ENCODE data around the gene C16orf46. TPM values are rescaled to one million over a fixed set of nuclear protein-coding genes. Genes with fewer than 3 reads are reported as not detected.
A peak's percentile ranks its signal among the peaks of the same experiment; 100 is the strongest.
"Not testable (repeated sequence)": the region's sequence is repeated elsewhere in the genome, so short reads cannot be mapped to it uniquely, and the experiment has no call there.

Gene C16orf46
- total RNA-seq, 4 donors from 2014 or later = 0.57 to 2.2 (median 0.81) TPM; not detected in 1

GRCh38 chr16:81112453-81112852 is 35.4 kb upstream of the C16orf46 start:
- 94% methylated on average over 4 of the region's 4 CpGs for WGBS
- TF ChIP-seq, protein P1, sequence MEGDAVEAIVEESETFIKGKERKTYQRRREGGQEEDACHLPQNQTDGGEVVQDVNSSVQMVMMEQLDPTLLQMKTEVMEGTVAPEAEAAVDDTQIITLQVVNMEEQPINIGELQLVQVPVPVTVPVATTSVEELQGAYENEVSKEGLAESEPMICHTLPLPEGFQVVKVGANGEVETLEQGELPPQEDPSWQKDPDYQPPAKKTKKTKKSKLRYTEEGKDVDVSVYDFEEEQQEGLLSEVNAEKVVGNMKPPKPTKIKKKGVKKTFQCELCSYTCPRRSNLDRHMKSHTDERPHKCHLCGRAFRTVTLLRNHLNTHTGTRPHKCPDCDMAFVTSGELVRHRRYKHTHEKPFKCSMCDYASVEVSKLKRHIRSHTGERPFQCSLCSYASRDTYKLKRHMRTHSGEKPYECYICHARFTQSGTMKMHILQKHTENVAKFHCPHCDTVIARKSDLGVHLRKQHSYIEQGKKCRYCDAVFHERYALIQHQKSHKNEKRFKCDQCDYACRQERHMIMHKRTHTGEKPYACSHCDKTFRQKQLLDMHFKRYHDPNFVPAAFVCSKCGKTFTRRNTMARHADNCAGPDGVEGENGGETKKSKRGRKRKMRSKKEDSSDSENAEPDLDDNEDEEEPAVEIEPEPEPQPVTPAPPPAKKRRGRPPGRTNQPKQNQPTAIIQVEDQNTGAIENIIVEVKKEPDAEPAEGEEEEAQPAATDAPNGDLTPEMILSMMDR (IDR thresholded peaks at IDR 0.05) = no peak
- TF ChIP-seq EP300 (IDR thresholded peaks at IDR 0.05) (no peak), POLR2A (IDR thresholded peaks at IDR 0.05) (no peak), POLR2AphosphoS5 (IDR thresholded peaks at IDR 0.05) (no peak)
- Histone ChIP-seq H3K27me3 (no peaks in the 10 kb centered on the region), H3K4me3 (no peak overlapping the region), H3K4me1 (no peaks in the 10 kb centered on the region), H3K27ac (no peak overlapping the region), H3K9me3 (no peaks in the 10 kb centered on the region), H3K36me3 (no peaks in the 10 kb centered on the region)
- DNase-seq (ENCODE audit: low spot score in 2 of 2) = no peak

- H3K27ac ChIP-seq; H3K9me3 ChIP-seq; H3K27me3 ChIP-seq; H3K36me3 ChIP-seq; H3K4me1 ChIP-seq; H3K4me3 ChIP-seq; DNase-seq (ENCODE audit: low spot score in 2 of 2): not testable (repeated sequence)
- WGBS = 93% methylated on average over 6 of the region's 6 CpGs
These were observed 32.2 kb upstream of the C16orf46 start for GRCh38 chr16:81109274-81109673.

DNA sequence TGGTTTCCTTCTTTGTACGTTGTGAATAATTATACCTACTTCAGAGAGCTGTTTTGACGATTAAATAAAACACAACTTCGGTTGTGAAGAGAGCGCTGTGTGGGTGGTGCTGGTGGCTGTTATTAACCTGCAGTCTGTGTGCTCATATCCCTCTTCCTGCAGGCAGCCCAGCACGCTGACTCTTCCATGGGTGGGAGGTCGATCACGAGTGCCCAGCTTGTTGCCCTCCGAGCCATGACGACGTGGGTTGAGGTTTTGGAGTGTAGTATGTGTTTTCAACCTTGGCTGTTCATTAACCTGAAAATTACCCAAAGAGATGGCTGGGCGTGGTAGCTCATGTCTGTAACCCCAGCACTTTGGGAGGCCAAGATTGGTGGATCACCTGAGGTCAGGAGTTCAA is 30.5 kb upstream of the C16orf46 start:
- Histone ChIP-seq H3K4me3 (no peak overlapping the region), H3K36me3 (no peaks in the 10 kb centered on the region), H3K4me1 (no peaks in the 10 kb centered on the region), H3K27ac (no peak overlapping the region), H3K27me3 (no peaks in the 10 kb centered on the region), H3K9me3 (no peaks in the 10 kb centered on the region)
- DNase-seq (ENCODE audit: low spot score in 2 of 2) = no peak
- WGBS = 88% methylated on average over 11 of the region's 11 CpGs
- TF ChIP-seq, protein P1 (IDR thresholded peaks at IDR 0.05) = no peak
- TF ChIP-seq POLR2AphosphoS5 (IDR thresholded peaks at IDR 0.05) (no peak), EP300 (IDR thresholded peaks at IDR 0.05) (no peak), POLR2A (IDR thresholded peaks at IDR 0.05) (no peak)

GRCh38 chr16:81106826-81107503 is 29.9 kb upstream of the C16orf46 start:
- no peak for DNase-seq (ENCODE audit: low spot score in 2 of 2)
- Histone ChIP-seq H3K9me3 (no peaks in the 10 kb centered on the region), H3K27me3 (no peaks in the 10 kb centered on the region), H3K36me3 (no peaks in the 10 kb centered on the region), H3K27ac (no peak overlapping the region), H3K4me3 (no peak overlapping the region), H3K4me1 (no peaks in the 10 kb centered on the region)
- no peak for TF ChIP-seq POLR2AphosphoS5 (IDR thresholded peaks at IDR 0.05)
- TF ChIP-seq EP300 (IDR thresholded peaks at IDR 0.05) = no peak
- TF ChIP-seq, protein P1 (IDR thresholded peaks at IDR 0.05) = no peak
- no peak for TF ChIP-seq POLR2A (IDR thresholded peaks at IDR 0.05)
- 74% methylated on average over 8 of the region's 8 CpGs for WGBS

DNA sequence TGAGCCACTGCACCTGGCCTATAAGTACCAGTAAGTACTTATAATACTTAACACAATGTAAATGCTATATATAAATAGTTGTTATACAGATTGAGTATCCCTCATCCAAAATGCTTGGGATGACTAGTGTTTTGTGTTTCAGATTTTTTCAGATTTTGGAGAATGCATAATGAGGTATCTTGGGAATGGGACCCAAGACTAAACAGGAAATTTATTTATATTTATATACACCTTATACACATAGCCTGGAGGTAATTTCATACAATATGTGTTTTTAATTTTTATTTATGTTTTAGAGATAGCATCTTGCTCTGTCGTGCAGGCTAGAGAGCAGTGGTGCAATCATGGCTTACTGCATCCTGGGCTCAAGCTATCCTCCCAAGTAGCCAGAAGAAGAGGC is 28.9 kb upstream of the C16orf46 start:
- no peak for TF ChIP-seq EP300 (IDR thresholded peaks at IDR 0.05)
- TF ChIP-seq, protein P1 (IDR thresholded peaks at IDR 0.05) = no peak
- no peak for TF ChIP-seq POLR2AphosphoS5 (IDR thresholded peaks at IDR 0.05)
- no peak for TF ChIP-seq POLR2A (IDR thresholded peaks at IDR 0.05)
- no peak overlapping the region for H3K27ac ChIP-seq
- no peak for DNase-seq (ENCODE audit: low spot score in 2 of 2)
- no peaks in the 10 kb centered on the region for H3K27me3 ChIP-seq
- H3K36me3 ChIP-seq = no peaks in the 10 kb centered on the region
- H3K4me3 ChIP-seq = no peak overlapping the region
- no peaks in the 10 kb centered on the region for H3K9me3 ChIP-seq
- WGBS = 71% methylated on average over 1 of the region's 1 CpG
- no peaks in the 10 kb centered on the region for H3K4me1 ChIP-seq

DNA sequence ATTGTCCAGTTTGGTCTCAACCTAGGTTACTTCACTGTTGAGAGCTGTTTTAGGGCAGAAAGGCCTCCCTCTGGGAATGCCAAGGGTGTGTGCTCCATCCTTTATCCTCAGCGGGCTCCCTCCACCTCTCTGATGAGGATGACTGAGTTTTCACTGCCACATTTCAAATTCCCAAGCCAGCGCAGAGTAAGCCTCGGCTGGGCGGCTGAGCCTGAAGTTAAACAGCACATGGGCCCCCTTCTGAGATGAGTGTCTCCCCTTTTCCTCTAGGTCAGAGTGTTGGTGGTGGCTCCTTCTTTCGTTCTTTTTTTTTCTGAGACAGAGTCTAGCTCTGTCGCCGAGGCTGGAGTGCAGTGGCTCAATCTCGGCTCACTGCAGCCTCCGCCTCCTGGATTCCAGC is 24.7 kb upstream of the C16orf46 start:
- no peak for TF ChIP-seq EP300 (IDR thresholded peaks at IDR 0.05)
- no peak overlapping the region for H3K4me3 ChIP-seq
- H3K4me1 ChIP-seq = peaks cover 4% of the 10 kb centered on the region
- H3K36me3 ChIP-seq = no peaks in the 10 kb centered on the region
- H3K9me3 ChIP-seq = no peaks in the 10 kb centered on the region
- 96% methylated on average over 9 of the region's 9 CpGs for WGBS
- no peaks in the 10 kb centered on the region for H3K27me3 ChIP-seq
- DNase-seq (ENCODE audit: low spot score in 2 of 2) = peak in 1 of 2 donors; percentile 52
- no peak overlapping the region for H3K27ac ChIP-seq
